Adrenal gland (tissue), 5 donors: ENCODE measurements around the gene CPED1.

Experiments
- POLR2A ChIP-seq, 2 donors: fragments of 450-650 bp; IDR thresholded peaks; one replicate each; pipeline ENCODE4 v1.6.1; 2017; ENCODE audit warnings: antibody characterized with exemption in 2 of 2, mild to moderate bottlenecking in 2 of 2, moderate library complexity in 1 of 2
- TF ChIP-seq, protein P1 (sequence below), 6 experiments: fragments of 450-650 bp in 4 of 6; fragments of 200-600 bp in 2 of 6; sonication (generic) in 1 of 6; IDR thresholded peaks; 1 replicate in 5 of 6; 2 replicates in 1 of 6; pipeline versions ENCODE4 v1.5.1 to v1.8.0; 2016 to 2021; ENCODE audit warnings: antibody characterized with exemption in 6 of 6, mild to moderate bottlenecking in 2 of 6, moderate library complexity in 1 of 6
- donor health status: DM: no; HTN: no; CAD: no.

DNA sequence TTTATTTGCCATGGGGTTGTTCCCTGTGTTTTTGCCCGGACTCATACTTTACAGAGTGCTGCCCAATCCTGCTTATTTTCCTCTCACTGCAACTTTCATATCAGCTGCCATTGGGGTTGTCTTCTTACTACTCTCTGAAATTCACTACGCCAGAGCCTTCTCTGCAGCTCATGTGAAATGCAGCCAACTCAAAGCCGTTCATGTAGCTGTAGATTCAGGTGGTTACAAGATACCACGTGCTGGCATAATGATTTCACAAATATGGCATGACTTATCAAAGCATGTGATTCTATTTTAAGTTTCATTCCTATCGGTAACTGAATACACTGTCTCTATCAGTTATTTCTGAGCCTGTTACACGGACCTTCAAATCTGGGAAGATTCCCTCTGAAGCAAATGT is 210.0 kb downstream of the CPED1 start:
- TF ChIP-seq, protein P1, sequence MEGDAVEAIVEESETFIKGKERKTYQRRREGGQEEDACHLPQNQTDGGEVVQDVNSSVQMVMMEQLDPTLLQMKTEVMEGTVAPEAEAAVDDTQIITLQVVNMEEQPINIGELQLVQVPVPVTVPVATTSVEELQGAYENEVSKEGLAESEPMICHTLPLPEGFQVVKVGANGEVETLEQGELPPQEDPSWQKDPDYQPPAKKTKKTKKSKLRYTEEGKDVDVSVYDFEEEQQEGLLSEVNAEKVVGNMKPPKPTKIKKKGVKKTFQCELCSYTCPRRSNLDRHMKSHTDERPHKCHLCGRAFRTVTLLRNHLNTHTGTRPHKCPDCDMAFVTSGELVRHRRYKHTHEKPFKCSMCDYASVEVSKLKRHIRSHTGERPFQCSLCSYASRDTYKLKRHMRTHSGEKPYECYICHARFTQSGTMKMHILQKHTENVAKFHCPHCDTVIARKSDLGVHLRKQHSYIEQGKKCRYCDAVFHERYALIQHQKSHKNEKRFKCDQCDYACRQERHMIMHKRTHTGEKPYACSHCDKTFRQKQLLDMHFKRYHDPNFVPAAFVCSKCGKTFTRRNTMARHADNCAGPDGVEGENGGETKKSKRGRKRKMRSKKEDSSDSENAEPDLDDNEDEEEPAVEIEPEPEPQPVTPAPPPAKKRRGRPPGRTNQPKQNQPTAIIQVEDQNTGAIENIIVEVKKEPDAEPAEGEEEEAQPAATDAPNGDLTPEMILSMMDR (IDR thresholded peaks at IDR 0.05) = no peak
- TF ChIP-seq POLR2A (IDR thresholded peaks at IDR 0.05) = no peak
